Body of pancreas (tissue), 4 donors: ENCODE measurements around the gene BPIFB2.

Experiments
- POLR2A ChIP-seq, 3 donors: fragments of 450-650 bp; IDR thresholded peaks; one replicate each; pipeline ENCODE4 v1.6.1; 2016; ENCODE audit warnings: antibody characterized with exemption in 3 of 3, mild to moderate bottlenecking in 2 of 3
- TF ChIP-seq, protein P1 (sequence below), 7 experiments: fragments of 450-650 bp in 4 of 7; fragments of 200-600 bp in 3 of 7; sonication (generic) in 3 of 7; IDR thresholded peaks; one replicate each; pipeline ENCODE4 v1.5.1; 2016 to 2019; ENCODE audit warnings: antibody characterized with exemption in 7 of 7

DNA sequence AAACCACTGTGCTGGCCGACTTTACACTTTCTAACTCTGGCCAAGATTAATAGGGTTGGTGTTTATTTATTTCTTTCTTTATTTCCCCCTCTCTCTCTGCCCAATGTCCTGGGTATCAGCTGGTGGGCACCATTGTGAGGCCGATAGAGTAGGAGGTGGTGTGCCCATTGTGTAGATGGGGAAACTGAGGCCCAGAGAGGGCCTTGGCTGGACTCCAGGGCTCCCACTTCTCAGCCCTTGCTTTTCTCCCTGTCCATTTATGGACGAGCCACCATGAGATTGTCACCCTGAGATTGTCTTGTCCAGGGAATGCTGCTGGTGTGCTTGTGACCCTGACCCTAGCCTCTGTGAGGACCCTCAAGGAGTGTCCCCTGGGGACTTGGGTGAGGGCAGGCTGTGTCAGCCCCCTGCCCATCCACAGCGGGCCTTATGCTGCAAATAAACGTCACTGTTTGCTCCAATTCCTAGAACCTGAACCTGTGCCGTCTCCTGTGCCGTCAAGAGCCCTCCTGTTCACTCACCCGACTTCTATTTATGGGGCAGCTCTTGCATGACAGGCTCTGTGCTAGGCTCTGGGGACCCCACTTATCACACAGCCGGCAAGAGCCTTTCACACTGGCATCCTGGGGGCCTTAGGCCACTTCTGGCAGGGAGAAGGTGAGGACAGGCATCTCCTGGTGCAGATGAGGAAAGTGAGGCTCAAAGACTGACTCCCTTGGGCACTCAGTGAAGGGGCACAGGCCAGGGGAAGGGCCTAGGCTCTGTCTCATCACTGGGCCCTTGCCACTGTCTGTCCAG is 28.1 kb upstream of the BPIFB2 start:
- TF ChIP-seq, protein P1, sequence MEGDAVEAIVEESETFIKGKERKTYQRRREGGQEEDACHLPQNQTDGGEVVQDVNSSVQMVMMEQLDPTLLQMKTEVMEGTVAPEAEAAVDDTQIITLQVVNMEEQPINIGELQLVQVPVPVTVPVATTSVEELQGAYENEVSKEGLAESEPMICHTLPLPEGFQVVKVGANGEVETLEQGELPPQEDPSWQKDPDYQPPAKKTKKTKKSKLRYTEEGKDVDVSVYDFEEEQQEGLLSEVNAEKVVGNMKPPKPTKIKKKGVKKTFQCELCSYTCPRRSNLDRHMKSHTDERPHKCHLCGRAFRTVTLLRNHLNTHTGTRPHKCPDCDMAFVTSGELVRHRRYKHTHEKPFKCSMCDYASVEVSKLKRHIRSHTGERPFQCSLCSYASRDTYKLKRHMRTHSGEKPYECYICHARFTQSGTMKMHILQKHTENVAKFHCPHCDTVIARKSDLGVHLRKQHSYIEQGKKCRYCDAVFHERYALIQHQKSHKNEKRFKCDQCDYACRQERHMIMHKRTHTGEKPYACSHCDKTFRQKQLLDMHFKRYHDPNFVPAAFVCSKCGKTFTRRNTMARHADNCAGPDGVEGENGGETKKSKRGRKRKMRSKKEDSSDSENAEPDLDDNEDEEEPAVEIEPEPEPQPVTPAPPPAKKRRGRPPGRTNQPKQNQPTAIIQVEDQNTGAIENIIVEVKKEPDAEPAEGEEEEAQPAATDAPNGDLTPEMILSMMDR (IDR thresholded peaks at IDR 0.05): no peak
- TF ChIP-seq POLR2A (IDR thresholded peaks at IDR 0.05): no peak
